Measurements from ENCODE around the gene ZMIZ1.

ZMIZ1 gene

GRCh38 chr10:79100771-79101170 lies 32.0 kb downstream of the ZMIZ1 start:
- TF ChIP-seq REST (IDR thresholded peaks at IDR 0.05; ENCODE audit: insufficient read depth in 1 of 2, low read depth in 2 of 2, low read length in 2 of 2) (no peak), POLR2AphosphoS5 (IDR thresholded peaks at IDR 0.05; ENCODE audit: low read depth, low read length) (no peak), FOXP2 (optimal IDR thresholded peaks at IDR 0.05; ENCODE audit: borderline replicate concordance, extremely low read depth, extremely low read length, insufficient read depth) (no peak), TAF1 (IDR thresholded peaks at IDR 0.05; ENCODE audit: borderline replicate concordance, insufficient read depth, low read length) (no peak), SIN3A (IDR thresholded peaks at IDR 0.05; ENCODE audit: borderline replicate concordance, insufficient read depth, low read length) (no peak)

GRCh38 chr10:79101560-79102497 lies 33.1 kb downstream of the ZMIZ1 start:
- no peak for TF ChIP-seq POLR2AphosphoS5 (IDR thresholded peaks at IDR 0.05; ENCODE audit: low read depth, low read length)

- TF ChIP-seq FOXP2 (optimal IDR thresholded peaks at IDR 0.05; ENCODE audit: borderline replicate concordance, extremely low read depth, extremely low read length, insufficient read depth), result no peak
- TF ChIP-seq TAF1 (IDR thresholded peaks at IDR 0.05; ENCODE audit: borderline replicate concordance, insufficient read depth, low read length), result no peak
- TF ChIP-seq POLR2AphosphoS5 (IDR thresholded peaks at IDR 0.05; ENCODE audit: low read depth, low read length), result no peak
- TF ChIP-seq SIN3A (IDR thresholded peaks at IDR 0.05; ENCODE audit: borderline replicate concordance, insufficient read depth, low read length), result no peak
- no peak for TF ChIP-seq REST (IDR thresholded peaks at IDR 0.05; ENCODE audit: insufficient read depth in 1 of 2, low read depth in 2 of 2, low read length in 2 of 2)
Measured at GRCh38 chr10:79102498-79102874, 33.7 kb downstream of the ZMIZ1 start.

GRCh38 chr10:79103129-79103528 lies 34.4 kb downstream of the ZMIZ1 start:
- TF ChIP-seq TAF1 (IDR thresholded peaks at IDR 0.05; ENCODE audit: borderline replicate concordance, insufficient read depth, low read length), result no peak
- no peak for TF ChIP-seq REST (IDR thresholded peaks at IDR 0.05; ENCODE audit: insufficient read depth in 1 of 2, low read depth in 2 of 2, low read length in 2 of 2)
- TF ChIP-seq FOXP2 (optimal IDR thresholded peaks at IDR 0.05; ENCODE audit: borderline replicate concordance, extremely low read depth, extremely low read length, insufficient read depth), result no peak
- no peak for TF ChIP-seq SIN3A (IDR thresholded peaks at IDR 0.05; ENCODE audit: borderline replicate concordance, insufficient read depth, low read length)
- no peak for TF ChIP-seq POLR2AphosphoS5 (IDR thresholded peaks at IDR 0.05; ENCODE audit: low read depth, low read length)

- TF ChIP-seq SIN3A (IDR thresholded peaks at IDR 0.05; ENCODE audit: borderline replicate concordance, insufficient read depth, low read length), result no peak
- TF ChIP-seq POLR2AphosphoS5 (IDR thresholded peaks at IDR 0.05; ENCODE audit: low read depth, low read length), result no peak
- TF ChIP-seq TAF1 (IDR thresholded peaks at IDR 0.05; ENCODE audit: borderline replicate concordance, insufficient read depth, low read length), result no peak
- no peak for TF ChIP-seq FOXP2 (optimal IDR thresholded peaks at IDR 0.05; ENCODE audit: borderline replicate concordance, extremely low read depth, extremely low read length, insufficient read depth)
- TF ChIP-seq REST (IDR thresholded peaks at IDR 0.05; ENCODE audit: insufficient read depth in 1 of 2, low read depth in 2 of 2, low read length in 2 of 2), result no peak
Measured at GRCh38 chr10:79103585-79103984, 34.8 kb downstream of the ZMIZ1 start.
